NCI-H128 (cell line): Measurements from ENCODE around the gene RFC4.

Experiments used
- DNase-seq: peaks from one replicate; lab custom pipeline; 2025; ENCODE audit not compliant: unreplicated experiment; lab: John Stamatoyannopoulos, UW

RFC4 gene

DNA sequence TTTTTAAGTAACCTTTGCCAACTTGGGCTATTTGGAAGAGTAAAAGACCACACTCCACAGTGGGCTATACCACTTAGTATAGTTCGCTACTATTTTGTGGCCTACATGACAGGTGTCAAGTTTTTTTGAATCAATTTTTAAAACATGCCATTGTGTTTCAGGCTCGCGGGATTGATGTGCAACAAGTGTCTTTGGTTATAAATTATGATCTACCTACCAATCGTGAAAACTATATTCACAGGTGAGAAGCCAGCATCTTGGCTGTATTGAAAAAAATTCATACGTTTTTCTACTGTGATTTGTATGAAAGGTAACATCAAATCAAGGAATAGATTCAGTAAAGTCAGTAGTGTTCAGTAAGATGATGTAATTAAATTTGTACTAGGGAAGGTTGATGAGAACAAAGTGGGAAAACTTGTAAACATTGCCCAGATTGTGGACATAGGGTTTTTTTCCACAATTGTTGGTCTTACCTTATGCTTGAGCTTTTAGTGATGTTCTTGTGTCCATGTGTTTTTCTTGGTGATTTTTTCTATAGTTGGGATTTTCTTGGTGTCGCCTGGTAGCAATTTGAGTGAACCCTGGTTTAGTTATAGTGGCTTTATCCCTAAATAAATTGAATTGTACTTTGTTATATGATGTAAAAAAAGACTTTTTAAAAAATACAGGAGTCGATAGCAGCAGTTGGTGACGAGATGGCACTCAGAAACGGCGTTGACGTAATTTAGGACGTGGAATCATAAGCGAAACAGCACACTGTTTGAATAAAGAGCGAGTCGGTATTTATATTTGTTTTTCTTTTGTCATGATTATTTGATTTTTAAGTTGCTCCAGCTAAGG lies 18.4 kb downstream of the RFC4 start:
- DNase-seq = no peak

- DNase-seq = no peak
Measured at GRCh38 chr3:186786922-186787321, 19.4 kb downstream of the RFC4 start.

DNA sequence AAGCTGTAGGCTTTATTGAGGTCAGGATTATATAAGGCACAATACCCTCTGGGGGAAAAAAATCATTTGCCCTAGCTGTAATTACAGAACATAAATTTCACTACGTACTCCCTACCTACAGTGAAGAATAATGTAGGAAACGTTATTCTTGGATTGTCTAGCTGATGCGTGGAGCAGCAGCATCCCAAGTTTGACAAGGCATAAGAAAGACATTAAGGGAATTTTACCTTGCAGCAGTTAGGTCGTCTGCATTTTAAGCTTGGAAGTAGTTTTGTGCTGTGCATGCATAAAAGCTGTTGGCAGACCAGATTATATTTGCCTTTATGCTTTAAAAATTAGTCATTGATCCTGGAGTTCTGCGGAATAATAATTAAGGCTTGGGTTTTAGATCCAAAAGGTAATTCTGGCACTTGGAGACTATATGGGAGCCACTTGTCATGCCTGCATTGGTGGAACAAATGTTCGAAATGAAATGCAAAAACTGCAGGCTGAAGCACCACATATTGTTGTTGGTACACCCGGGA lies 20.7 kb downstream of the RFC4 start:
- no peak for DNase-seq

DNA sequence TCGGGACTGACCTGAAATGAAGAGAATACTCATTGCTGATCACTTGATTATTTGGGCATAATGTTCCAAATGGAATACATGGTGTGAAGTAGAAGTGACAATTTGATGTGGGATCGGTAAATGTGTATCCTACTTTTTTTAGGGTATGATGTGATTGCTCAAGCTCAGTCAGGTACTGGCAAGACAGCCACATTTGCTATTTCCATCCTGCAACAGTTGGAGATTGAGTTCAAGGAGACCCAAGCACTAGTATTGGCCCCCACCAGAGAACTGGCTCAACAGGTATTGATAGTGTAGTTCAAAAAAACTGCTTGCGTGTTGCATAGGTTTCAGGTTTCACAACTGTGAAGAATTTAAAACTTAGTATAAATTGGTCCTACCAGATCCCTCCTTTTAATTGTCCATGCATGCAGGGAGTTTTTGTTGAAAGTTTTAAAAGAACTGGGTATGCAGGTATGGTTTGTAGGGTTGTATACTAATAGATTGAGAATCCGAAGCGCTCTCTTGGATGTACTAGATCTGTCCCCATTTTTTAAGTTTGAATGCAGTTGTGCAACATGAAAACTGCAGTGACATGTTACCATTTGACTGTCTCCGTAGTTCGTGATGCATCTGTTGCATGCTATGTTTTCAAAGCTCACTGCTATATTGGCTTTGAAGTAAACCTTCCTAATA lies 21.3 kb downstream of the RFC4 start:
- no peak for DNase-seq

- peak; percentile 38 for DNase-seq
Measured at GRCh38 chr3:186783731-186784515, 22.4 kb downstream of the RFC4 start.

DNA sequence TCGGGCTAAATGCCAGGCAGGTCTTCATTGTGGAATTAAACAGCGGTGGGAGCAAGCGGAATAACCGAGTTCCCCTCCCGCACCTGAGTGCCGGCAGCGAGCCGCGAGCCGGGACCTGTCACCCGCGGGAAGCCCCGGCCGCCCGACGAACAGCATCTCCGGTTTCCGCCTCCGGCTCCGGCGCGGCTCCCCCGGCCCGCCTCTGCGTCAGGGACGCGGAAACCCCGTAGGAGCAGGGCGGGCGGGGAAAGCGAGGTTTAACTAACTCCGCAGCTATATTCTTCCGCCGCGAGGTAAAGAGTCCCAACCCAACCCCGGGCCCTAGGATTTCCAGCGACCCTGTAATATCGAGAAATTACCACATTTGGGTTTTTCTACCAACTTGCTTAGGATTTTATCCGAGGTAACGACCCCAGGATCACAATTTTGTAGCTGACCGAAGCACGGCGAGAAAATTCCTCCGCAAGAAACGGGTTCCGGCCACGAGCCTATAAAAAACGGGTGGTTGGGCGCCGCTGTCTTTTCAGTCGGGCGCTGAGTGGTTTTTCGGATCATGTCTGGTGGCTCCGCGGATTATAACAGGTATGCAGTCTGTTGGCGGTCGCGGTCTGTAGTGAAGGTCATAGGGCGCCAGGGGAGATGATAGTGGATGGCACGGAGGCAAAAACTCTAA lies 23.1 kb downstream of the RFC4 start, which contains the start of gene EIF4A2:
EIF4A2 (plus strand) TSS at position 520 of the 673 bp plus-strand sequence; CDS start at position 554, 34 bp downstream.
- DNase-seq = peak; percentile 79

DNA sequence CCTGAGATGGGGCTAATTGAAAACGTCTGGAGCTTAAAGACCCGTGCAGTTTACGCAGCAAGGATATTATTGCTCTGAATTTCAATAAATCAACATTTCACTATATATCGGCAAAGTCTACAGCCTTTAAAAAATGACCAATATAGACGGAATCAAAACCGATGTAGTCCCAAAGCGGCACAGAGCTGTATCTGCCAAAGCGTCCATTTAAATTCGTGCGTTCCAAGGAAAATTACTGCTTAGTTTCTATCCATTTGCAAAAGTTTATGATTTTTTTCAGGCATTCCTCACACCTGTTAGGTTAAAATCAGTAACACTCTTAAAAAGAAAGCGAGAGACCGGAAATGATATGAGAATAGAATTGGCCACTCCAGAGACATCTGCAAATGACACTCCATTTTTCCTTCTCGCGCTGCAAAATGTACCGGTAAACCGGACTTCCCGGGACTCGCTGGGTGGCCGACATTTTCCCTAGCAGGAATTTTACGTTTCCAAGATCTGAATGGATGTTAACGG lies 23.7 kb downstream of the RFC4 start:
- DNase-seq = no peak

DNA sequence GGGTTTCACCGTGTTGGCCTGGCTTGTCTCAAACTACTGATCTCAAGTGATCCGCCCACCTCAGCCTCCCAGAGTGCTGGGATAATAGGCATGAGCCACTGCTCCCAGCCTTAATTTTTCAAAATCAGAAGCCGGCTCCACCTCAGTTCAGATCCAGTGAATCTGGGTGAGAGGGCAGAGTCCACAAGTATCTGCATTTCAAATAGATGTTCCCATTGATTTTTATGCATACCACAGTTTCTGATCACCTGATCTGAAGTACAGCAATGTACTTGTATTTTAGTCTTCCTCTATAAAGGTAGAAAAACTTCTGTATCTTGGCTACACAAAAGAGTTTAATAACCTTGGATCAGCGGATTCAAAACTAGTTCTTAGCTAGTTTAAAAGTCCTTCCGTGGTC lies 27.1 kb downstream of the RFC4 start:
- no peak for DNase-seq

DNA sequence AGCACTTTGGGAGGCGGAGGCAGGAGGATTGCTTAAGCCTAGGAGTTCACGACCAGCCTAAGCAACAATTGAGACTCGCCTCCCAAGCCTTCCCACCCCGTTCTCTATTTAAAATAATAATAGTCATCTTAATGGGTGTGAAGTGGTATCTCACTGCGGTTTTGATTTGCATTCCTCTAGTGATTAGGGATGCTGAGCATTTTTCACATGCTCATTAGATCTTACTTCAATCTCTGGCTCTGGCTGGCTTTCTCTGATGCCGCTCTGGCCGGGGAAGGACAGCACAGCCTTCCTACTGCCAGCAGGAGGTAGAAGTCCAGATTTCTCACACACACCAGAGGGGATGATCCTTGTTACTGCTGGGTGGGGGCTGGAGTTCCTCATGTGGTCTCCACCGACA lies 30.3 kb downstream of the RFC4 start:
- no peak for DNase-seq

- no peak for DNase-seq
Measured at GRCh38 chr3:186772701-186773417, 33.4 kb downstream of the RFC4 start.

GRCh38 chr3:186772281-186772694 lies 34.0 kb downstream of the RFC4 start:
- DNase-seq = no peak

GRCh38 chr3:186760897-186761447 lies 45.3 kb downstream of the RFC4 start:
- no peak for DNase-seq

DNA sequence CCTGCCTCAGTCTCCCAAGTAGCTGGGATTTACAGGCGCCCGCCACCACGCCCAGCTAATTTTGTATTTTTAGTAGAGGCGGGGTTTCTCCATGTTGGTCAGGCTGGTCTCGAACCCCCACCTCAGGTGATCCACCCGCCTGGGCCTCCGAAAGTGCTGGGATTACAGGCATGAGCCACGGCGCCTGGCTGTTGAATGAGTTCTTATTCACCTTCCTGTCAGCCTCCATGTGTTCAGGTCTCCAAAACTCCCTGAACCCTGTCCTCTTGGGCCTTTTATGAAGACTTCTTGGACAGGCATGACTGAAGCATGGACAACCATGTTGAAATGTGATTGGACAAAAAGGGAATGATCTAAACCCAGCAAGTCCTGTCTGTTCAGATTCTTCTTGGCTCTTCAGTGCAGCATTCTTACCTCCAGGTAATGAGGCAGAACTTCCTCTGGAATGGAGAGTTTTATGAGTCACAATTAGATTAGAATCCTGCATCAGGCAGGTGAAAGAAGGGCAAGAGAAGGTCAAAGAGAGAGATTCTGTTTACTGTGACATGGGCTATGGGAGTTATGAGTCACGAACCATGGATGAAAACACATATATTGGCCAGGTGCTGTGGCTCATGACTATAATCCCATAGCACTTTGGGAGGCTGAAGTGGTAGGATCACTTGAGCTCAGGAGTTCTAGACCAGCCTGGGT lies 46.0 kb downstream of the RFC4 start:
- no peak for DNase-seq

DNA sequence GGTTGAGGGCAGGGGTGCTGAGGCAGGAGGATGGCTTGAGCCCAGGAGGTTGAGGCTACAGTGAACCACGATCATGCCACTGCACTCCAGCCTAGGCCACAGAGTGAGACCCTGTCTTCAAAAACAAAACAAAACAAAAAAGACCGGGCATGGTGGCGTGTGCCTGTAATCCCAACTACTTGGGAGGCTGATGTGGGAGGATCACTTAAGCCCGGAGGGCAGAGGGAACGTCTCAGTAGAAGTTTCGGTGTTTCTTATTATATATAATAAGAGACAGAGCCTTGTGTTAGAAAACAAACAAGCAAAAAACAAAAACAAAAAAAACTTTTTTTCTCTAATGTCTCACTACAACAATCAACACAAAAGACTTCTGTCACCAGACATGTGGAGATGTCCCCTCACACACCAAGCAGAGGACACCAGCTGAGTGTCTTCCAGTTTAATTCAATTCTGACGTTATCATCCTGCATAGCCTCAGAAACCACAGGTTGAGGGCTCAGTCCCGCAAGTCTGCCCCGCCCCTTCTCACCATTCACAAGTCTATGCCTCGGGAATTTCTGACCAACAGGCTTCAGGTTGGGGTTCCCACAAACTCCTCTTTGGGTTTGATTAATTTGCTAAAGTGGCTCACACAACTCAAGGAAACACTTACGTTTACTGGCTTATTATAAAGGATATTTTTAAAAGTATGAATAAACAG lies 46.9 kb downstream of the RFC4 start:
- no peak for DNase-seq

DNA sequence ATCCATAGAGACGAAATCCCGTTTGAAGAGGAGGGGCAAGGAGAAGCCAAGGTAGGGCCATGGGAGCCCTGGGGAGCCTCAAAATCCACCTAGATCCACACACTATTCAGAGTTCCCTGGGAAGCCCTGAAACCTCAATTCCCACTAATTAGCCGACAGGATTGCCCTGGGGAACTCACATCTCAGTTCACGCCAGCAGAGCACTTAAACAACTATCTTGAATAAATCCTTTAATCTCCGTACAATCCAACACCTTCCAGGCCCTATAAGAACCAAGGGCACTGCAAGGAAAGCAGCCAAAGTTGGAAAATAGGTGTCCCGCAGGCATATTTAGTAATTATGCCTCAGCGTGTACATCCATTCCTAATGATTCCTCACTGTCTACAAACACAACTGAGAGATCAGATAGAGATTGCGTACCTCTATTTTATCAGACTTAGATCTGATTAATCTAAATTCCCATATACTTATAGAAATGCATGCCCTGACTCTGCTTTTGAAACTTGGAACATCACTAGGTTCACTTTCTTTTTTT lies 48.5 kb downstream of the RFC4 start:
- no peak for DNase-seq

DNA sequence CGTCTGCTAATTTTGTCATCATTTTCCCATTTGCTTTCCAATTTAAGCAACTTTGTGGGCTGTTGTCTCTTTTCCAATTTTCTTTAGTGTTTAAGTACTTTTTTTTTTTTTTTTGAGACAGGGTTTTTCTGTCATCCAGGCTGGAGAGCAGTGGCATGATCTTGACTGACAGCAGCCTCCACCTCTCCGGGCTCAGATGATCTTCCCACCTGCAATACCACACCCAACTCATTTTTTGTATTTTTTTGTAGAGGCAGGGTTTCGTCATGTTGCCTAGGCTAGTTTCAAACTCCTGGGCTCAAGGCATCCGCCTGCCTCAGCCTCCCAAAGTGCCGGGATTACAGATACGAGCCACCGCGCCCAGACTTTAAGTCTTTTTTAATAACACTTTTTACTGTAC lies 49.1 kb downstream of the RFC4 start:
- DNase-seq = no peak

DNA sequence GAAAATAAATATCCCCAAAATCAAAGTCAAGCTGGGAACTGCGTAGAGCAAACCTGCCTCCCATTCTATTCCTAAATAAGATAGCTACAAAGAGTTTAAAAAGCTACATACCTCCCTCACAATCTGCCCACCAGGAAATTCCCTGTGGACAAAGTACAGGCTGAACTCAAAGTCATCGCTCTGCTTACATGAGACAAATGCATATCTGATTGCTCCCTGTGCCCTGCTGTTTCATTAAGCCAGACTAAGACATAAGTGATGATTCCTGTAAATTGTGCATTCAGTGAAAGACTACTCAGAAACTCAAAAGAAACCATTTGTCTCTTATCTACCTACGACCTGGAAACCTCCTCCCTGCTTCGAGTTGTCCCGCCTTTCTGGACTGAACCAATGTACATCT lies 51.4 kb downstream of the RFC4 start:
- no peak for DNase-seq

DNA sequence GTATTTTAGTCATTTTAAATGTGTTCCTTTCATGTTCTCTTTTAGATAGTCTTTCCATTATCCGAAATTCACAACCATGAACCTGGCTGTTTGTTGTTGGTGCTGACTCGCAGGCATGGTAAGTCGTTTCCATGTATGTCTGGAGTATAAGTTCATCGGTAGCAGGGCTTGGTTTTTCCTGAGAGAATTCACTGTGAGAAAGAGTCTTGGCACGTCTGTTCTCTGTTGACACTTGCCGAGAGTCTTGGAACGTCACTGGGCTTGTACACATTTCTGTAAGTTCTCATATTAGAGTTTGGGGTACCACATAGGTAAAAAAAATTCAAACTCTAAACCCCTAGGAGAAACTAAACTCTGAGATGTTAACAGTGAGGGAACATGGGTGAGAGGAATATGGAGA lies 52.3 kb downstream of the RFC4 start:
- DNase-seq = no peak
